HG03575 (cell line): ENCODE results near the gene UBAP1.
A peak's percentile ranks its signal among the peaks of the same experiment; 100 is the strongest.
"Not testable (repeated sequence)": the region's sequence is repeated elsewhere in the genome, so short reads cannot be mapped to it uniquely, and the experiment has no call there.

Experiments
- ATAC-seq: cut with Tn5 transposase; IDR thresholded peaks from one replicate; pipeline ENCODE4 v1.9.1; 2021; ENCODE audit not compliant: unreplicated experiment, insufficient number of reproducible peaks, low FRiP score; ENCODE audit errors: extremely low read depth

UBAP1 gene

GRCh38 chr9:34178436-34179212 is at the start of gene UBAP1:
Gene UBAP1, plus strand, starts transcription at chr9:34179043. Its CDS starts 41,872 bp downstream, at chr9:34220915.
- ATAC-seq, result peak; percentile 79

GRCh38 chr9:34131571-34131970 is 47.3 kb upstream of the UBAP1 start:
- ATAC-seq, result no peak

DNA sequence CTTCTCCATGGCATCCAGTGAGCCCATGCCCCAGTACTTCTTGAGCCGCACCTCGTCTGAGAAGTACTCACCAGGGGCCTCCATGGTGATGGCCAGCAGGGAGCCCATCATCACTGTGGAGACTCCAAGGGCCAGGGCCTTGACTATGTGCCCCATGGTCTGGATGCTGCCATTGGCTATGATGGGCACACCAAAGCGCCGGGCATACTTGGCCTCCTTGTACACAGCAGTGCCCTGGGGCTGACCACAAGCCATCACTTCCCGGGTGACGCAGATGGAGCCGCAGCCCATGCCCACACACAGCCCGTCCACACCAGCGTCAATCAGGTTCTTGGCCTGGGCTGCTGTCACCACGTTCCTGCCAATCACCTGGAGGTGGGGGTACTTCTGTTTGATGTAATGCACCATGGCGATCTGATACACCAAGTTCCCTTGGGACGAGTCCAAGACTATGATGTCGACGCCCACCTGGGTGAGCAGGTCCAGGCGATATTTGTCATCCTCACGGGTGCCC is 45.4 kb upstream of the UBAP1 start:
- no peak for ATAC-seq

DNA sequence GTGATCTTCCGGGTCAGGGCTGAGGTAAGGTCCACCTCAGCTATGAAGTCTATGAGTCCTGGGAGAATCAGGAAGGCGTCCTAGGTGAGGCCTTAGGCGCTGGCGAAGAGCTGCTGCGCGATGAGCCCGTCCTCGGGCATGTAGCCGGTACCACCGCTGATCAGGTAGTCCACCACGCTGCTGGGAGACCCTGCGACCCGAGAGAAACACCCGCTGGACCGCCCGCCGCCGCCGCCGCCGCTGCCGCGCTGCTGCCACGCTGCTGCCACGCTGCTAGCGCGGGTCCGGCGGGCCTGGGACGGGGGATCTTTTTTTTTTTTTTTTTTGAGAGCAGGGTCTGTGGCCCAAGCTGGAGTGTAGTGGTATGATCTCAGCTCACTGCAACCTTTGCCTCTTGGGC is 44.3 kb upstream of the UBAP1 start:
- ATAC-seq, result no peak

GRCh38 chr9:34138644-34139043 is 40.2 kb upstream of the UBAP1 start:
- ATAC-seq, result not testable (repeated sequence)

- ATAC-seq, result no peak
Measured at GRCh38 chr9:34139477-34140146, 39.2 kb upstream of the UBAP1 start.

DNA sequence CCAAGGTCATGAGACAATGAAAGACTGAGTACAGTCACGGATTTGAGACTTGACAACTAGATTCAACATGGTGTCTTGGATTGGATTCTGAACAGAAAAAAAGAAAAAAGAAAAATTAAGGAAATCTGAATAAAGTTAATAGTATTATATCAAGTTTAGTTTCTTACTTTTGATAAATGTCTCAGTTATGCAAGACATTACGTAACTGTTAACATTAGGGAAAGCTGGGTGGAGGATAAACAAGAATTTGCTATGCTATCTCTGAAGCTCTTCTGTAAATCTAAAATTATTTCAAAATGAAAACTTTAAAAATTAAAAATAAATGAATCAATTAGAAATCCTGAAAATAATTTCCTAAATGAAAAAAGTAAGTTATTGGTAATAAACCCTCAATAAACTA is 38.0 kb upstream of the UBAP1 start:
- ATAC-seq, result no peak

- no peak for ATAC-seq
Measured at GRCh38 chr9:34143116-34143515, 35.7 kb upstream of the UBAP1 start.

DNA sequence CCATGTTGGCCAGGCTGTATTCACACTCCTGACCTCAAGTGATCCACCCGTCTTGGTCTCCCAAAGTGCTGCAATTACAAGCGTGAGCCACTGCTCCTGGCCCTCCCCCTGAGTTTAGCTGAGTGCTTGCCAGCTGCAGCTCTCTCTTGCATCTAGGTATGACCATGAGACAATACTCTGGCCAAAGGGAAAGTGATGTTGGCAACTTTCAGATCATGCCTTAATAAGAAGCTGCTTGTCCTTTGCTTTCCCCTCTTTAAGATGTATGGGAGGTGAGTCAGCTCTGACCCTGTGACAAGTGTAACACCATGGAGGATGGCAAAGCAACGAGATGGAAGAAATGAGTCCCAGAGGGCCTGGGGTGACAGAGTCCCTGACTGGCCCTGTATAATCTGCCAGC is 33.7 kb upstream of the UBAP1 start:
- no peak for ATAC-seq

DNA sequence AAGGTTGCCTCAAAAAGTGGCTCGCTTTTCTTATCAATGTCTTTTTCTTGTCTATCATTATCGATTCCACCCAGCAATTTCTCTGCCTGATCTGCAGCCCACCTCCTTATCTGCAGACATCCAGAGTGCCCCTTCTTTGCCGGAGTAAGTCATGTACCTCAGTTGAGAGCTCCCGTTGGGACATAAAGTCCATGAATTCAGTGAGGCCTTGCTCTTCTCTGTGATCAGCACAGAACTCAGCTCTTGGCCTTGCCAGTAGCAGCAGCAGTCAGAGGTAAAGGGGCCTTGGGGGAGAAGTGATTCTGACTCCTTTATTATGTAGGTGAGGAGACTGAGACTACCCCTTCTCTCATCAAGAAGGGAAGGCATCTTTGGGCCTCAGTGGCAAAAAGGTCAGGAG is 27.4 kb upstream of the UBAP1 start:
- no peak for ATAC-seq

DNA sequence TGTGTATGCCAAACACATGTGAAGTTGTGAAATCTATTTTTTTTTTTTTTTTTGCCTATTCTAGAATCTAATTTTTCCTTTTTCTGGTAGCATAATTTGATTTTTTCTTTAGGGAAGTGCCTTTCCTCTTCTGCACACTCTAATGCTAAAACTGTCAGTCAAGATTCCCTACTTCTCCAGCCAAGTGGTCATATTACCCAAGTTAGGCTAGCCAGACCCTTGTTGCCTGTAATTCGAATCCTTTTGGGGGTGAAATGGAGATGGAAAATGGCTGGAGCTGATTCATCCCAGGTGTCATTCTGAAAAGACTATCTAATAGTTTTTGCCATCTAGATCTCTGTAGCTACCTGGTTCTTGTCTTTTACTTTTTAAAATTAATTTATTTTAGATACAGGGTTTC is 24.8 kb upstream of the UBAP1 start:
- ATAC-seq, result no peak

DNA sequence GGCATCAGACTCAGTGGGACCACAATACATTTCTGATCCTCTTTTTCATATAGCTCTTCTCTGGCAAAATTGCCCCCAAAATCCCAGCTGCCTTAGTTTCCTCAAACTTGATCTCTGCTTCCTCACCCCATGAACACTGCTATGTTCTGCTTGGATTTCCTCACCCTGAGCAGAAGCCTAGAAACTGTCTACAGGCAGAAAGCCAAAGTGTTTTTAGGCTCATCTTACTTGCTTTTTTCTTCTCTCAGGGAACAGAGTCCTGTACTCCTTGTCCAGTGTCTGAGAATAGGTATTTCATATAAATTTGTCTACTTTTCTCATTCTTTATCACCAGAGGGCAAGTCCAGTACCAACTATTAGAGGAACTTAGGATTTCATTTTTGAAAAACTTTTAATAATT is 21.5 kb upstream of the UBAP1 start:
- ATAC-seq, result no peak

- no peak for ATAC-seq
Measured at GRCh38 chr9:34157898-34158297, 20.9 kb upstream of the UBAP1 start.

DNA sequence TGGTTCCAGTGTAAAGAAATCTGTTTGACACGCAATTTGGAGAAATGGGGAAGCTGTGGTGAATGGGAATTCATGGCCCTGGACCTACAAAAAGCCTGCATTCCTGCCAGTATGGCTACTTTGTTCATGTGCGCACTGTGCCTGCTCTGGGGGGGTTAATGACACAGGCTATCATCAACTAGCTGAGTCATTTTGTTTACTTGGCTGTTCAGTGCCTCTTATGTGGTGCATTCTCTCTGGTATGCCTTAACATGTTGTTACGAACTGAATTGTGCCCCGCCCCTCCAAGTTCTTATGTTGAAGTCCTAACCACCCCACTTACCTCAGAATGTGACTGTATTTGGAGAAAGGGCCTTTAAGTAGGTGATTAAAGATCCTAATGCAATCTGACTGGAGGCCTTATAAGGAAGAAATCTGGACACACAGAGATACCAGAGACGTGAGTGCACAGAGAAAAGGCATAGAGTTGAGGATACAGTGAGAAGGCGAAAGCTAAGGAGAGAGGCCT is 20.4 kb upstream of the UBAP1 start:
- ATAC-seq, result no peak

- no peak for ATAC-seq
Measured at GRCh38 chr9:34163434-34163833, 15.4 kb upstream of the UBAP1 start.

DNA sequence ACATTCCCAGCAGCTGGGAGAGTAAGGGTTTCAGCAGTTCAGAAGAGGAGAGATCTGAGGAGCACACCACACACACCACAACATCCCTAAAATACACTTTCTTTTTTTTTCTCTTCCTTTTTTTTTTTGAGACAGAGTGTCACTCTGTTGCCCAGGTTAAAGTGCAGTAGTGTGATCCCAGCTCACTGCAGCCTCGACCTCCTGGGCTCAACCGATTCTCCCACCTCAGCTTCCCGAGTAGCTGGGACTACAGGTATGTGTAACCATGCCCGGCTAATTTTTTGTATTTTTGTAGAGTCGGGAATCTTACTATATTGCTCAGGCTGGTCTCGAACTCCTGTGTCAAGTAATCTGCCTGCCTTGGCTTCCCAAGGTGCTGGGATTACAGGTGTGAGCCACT is 9.7 kb upstream of the UBAP1 start:
- ATAC-seq, result no peak

- no peak for ATAC-seq
Measured at GRCh38 chr9:34170237-34170991, 8.4 kb upstream of the UBAP1 start.

DNA sequence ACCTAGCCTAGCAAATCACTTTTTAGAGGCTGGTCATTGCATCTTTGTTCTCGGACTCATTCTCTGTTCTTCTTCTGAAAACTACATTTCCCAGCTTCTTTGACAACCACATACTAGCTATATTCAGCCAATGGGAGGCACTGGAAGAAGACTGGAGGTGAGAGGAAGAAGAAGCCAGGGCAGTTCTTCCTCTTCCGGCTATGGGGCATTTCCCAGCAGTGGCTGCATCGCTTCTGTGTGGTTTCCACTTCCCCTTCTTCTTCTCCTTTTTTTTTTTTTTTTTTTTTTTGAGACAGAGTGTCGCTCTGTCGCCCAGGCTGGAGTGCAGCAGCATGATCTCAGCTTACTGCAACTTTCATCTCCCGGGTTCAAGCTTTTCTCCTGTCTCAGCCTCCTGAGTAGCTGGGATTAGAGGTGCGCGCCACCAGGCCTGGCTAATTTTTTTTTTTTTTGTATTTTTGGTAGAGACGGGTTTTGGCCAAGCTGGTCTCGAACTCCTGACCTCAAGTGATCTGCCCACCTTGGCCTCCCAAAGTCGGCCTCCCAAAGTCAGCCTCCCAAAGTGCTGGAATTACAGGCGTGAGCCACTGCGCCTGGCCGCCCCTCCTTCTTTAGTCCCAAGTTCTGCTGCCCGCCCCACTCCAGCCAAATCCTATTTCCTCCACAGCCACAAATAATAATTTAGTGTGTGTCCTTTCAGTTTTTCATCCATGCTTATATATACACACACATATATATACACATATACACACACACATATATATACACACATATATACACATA is 6.9 kb upstream of the UBAP1 start:
- no peak for ATAC-seq

DNA sequence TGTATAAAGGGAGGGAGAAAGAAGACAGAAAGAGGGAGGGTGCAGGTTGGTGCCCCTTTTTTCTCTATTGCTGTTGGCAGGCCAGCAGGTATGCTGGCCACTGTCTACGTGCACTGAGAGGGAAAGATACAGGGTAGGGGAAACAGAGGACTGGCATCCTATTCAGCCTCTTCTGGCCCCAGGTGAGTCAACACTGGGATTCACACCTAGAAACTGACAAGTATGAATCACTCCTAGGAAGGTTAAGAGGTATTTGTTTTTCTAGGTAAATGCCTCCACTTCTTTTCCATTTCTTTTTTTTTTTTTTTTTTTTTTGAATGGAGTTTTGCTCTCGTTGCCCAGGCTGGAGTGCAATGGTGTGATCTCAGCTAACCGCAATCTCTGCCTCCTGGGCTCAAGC is 2.8 kb upstream of the UBAP1 start:
- ATAC-seq, result no peak
